OCI-M2 (cell line): Measurements from ENCODE around the gene GTF2IRD1.
"Not testable (repeated sequence)": the region's sequence is repeated elsewhere in the genome, so short reads cannot be mapped to it uniquely, and the experiment has no call there.

ENCODE experiments used
- DNase-seq: peaks from one replicate; lab custom pipeline; 2025; ENCODE audit not compliant: unreplicated experiment; lab: John Stamatoyannopoulos, UW

Gene GTF2IRD1

GRCh38 chr7:74485611-74486010 lies 31.9 kb downstream of the GTF2IRD1 start:
- no peak for DNase-seq

GRCh38 chr7:74488518-74489030 lies 34.9 kb downstream of the GTF2IRD1 start:
- DNase-seq: not testable (repeated sequence)

- DNase-seq: no peak
These were observed 36.6 kb downstream of the GTF2IRD1 start for GRCh38 chr7:74489997-74490945.

- not testable (repeated sequence) for DNase-seq
These were observed 37.8 kb downstream of the GTF2IRD1 start for GRCh38 chr7:74491490-74491889.

- DNase-seq: no peak
These were observed 39.6 kb downstream of the GTF2IRD1 start for GRCh38 chr7:74493295-74493694.

GRCh38 chr7:74494076-74494548 lies 40.4 kb downstream of the GTF2IRD1 start:
- no peak for DNase-seq

- DNase-seq: no peak
These were observed 41.7 kb downstream of the GTF2IRD1 start for GRCh38 chr7:74495112-74496086.

GRCh38 chr7:74496272-74496671 lies 42.6 kb downstream of the GTF2IRD1 start:
- no peak for DNase-seq

GRCh38 chr7:74496773-74497172 lies 43.1 kb downstream of the GTF2IRD1 start:
- not testable (repeated sequence) for DNase-seq

- DNase-seq: no peak
These were observed 44.6 kb downstream of the GTF2IRD1 start for GRCh38 chr7:74498354-74498753.

GRCh38 chr7:74498996-74499834 lies 45.5 kb downstream of the GTF2IRD1 start:
- no peak for DNase-seq

- no peak for DNase-seq
These were observed 46.2 kb downstream of the GTF2IRD1 start for GRCh38 chr7:74499835-74500388.

- no peak for DNase-seq
These were observed 47.6 kb downstream of the GTF2IRD1 start for GRCh38 chr7:74501298-74501697.

GRCh38 chr7:74502216-74502891 lies 48.6 kb downstream of the GTF2IRD1 start:
- DNase-seq: no peak

- no peak for DNase-seq
These were observed 49.4 kb downstream of the GTF2IRD1 start for GRCh38 chr7:74503061-74503460.

- no peak for DNase-seq
These were observed 50.2 kb downstream of the GTF2IRD1 start for GRCh38 chr7:74503943-74504342.

GRCh38 chr7:74505471-74506324 lies 52.0 kb downstream of the GTF2IRD1 start:
- DNase-seq: no peak

GRCh38 chr7:74506325-74506724 lies 52.6 kb downstream of the GTF2IRD1 start:
- DNase-seq: no peak
